Measurements from ENCODE around the gene TMEM200A. TPM values are rescaled to one million over a fixed set of nuclear protein-coding genes. Genes with fewer than 3 reads are reported as not detected.
"Not testable (repeated sequence)": the region's sequence is repeated elsewhere in the genome, so short reads cannot be mapped to it uniquely, and the experiment has no call there.

Gene TMEM200A
- total and polyA plus RNA-seq, 8 donors, result 1.5 to 12.6 (median 3.2) TPM

DNA sequence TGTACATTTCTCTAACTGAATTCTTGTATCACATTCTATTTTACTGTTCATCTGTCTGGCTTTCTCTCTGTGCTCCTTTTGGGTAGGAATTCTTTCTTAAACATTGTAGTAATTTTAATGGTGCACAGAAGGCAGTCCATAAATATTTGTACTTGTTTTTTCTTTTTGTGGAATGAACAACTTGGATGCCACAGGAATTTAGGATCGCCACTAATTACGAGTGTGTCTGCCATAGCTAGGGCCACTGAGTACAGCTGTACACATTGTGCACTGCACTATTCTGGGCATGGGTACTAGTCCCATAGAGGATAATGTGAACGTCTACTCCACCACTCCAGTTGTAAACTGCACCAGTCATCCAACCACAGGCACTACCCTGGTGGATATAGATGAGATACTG is 39.3 kb upstream of the TMEM200A start:
- H3K36me3 ChIP-seq, result no peaks in the 10 kb centered on the region
- TF ChIP-seq, protein P1, sequence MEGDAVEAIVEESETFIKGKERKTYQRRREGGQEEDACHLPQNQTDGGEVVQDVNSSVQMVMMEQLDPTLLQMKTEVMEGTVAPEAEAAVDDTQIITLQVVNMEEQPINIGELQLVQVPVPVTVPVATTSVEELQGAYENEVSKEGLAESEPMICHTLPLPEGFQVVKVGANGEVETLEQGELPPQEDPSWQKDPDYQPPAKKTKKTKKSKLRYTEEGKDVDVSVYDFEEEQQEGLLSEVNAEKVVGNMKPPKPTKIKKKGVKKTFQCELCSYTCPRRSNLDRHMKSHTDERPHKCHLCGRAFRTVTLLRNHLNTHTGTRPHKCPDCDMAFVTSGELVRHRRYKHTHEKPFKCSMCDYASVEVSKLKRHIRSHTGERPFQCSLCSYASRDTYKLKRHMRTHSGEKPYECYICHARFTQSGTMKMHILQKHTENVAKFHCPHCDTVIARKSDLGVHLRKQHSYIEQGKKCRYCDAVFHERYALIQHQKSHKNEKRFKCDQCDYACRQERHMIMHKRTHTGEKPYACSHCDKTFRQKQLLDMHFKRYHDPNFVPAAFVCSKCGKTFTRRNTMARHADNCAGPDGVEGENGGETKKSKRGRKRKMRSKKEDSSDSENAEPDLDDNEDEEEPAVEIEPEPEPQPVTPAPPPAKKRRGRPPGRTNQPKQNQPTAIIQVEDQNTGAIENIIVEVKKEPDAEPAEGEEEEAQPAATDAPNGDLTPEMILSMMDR (IDR thresholded peaks at IDR 0.05), result no peak
- no peak for DNase-seq
- ATAC-seq, result no peak
- H3K4me1 ChIP-seq, result peaks cover 0 to 5% of the 10 kb centered on the region in 2 donors
- no peaks in the 10 kb centered on the region for H3K27me3 ChIP-seq
- intact Hi-C loops (cut with DNase I), result loop anchor here in 1 of 2 donors (10.0 kb wide), 2 partner anchors 378 to 518 kb away; no protein-coding TSS in a partner anchor
- no peak overlapping the region for H3K27ac ChIP-seq
- no peaks in the 10 kb centered on the region for H3K9me3 ChIP-seq
- no peak overlapping the region for H3K4me3 ChIP-seq

DNA sequence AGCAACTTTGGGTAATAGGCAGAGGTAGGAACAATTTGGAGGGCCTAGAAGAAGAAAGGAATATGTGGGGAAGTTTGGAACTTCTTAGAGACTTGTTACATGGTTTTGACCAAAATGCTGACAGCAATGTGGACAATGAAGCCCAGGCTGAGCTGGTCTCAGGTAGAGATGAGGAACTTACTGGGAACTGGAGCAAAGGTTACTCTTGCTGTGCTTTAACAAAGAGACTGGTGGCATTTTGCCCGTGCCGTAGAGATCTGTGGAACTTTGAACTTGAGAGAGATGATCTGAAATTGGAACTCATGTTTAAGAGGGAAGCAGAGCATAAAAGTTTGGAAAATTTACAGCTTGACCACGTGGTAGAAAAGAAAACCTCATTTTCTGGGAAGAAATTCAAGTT is 28.3 kb upstream of the TMEM200A start:
- Histone ChIP-seq H3K27me3 (no peaks in the 10 kb centered on the region), H3K4me1 (no peaks in the 10 kb centered on the region), H3K4me3 (no peak overlapping the region), H3K36me3 (no peaks in the 10 kb centered on the region), H3K27ac (no peak overlapping the region), H3K9me3 (no peaks in the 10 kb centered on the region)
- ATAC-seq (no peak), DNase-seq (no peak)
- intact Hi-C loops (cut with DNase I), result no loop called here
- TF ChIP-seq, protein P1 (IDR thresholded peaks at IDR 0.05), result no peak

DNA sequence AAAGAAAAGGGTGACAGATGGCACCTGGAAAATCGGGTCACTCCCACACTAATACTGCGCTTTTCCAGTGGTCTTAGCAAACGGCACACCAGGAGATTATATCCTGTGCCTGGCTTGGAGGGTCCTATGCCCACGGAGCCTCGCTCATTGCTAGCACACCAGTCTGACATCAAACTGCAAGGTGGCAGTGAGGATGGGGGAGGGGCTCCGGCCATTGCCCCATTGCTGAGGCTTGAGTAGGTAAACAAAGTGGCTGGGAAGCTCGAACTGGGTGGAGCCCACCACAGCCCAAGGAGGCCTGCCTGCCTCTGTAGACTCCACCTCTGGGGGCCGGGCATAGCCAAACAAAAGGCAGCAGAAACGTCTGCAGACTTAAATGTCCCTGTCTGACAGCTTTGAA is 19.5 kb upstream of the TMEM200A start:
- DNase-seq; H3K4me1 ChIP-seq; H3K4me3 ChIP-seq; H3K9me3 ChIP-seq; H3K27ac ChIP-seq; H3K27me3 ChIP-seq; intact Hi-C loops (cut with DNase I); H3K36me3 ChIP-seq; ATAC-seq: not testable (repeated sequence)

DNA sequence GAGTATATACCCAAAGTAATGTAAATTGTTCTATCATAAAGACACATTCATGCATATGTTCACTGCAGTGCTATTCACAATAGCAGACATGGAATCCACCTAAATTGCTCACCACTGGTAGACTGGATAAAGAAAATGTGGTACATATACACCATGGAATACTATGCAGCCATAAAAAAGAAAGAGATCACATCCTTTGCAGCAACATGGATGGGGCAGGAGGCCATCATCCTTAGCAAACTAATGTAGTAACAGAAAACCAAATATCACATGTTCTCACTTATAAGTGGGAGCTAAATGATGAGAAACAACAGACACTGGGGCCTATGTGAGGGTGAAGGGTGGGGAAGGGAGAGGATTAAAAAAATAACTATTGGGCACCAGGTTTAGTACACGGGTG is 11.5 kb upstream of the TMEM200A start:
- peaks cover 0 to 3% of the 10 kb centered on the region in 2 donors for H3K9me3 ChIP-seq
- ATAC-seq, result no peak
- no peaks in the 10 kb centered on the region for H3K27me3 ChIP-seq
- no peak overlapping the region for H3K27ac ChIP-seq
- H3K4me3 ChIP-seq, result no peak overlapping the region
- TF ChIP-seq, protein P1 (IDR thresholded peaks at IDR 0.05), result no peak
- DNase-seq, result no peak
- no peaks in the 10 kb centered on the region for H3K4me1 ChIP-seq
- H3K36me3 ChIP-seq, result no peaks in the 10 kb centered on the region
- intact Hi-C loops (cut with DNase I), result no loop called here

DNA sequence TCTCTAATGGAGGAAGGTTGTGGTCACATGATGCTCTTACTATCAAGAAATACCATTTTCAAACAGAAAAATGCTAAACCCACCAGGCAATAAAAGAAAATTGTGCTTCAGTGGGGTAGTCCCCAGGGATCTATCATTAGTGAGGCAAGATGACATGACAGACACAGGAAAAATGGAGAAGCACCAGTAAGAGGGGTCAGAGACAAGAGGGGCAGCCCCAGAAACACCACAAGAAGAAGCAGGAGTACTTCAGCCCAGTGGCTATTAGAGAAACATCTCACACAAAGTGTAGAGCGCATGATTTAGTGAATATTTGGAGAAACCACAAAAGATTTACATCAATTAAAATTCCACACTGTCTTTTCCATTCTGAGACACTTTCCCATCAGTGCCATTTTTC is 10.2 kb upstream of the TMEM200A start:
- no peak for DNase-seq
- H3K9me3 ChIP-seq, result peaks cover 0 to 6% of the 10 kb centered on the region in 2 donors
- H3K4me1 ChIP-seq, result no peaks in the 10 kb centered on the region
- no peak for ATAC-seq
- no peaks in the 10 kb centered on the region for H3K36me3 ChIP-seq
- no peaks in the 10 kb centered on the region for H3K27me3 ChIP-seq
- H3K4me3 ChIP-seq, result no peak overlapping the region
- intact Hi-C loops (cut with DNase I), result no loop called here
- TF ChIP-seq, protein P1 (IDR thresholded peaks at IDR 0.05), result no peak
- no peak overlapping the region for H3K27ac ChIP-seq

DNA sequence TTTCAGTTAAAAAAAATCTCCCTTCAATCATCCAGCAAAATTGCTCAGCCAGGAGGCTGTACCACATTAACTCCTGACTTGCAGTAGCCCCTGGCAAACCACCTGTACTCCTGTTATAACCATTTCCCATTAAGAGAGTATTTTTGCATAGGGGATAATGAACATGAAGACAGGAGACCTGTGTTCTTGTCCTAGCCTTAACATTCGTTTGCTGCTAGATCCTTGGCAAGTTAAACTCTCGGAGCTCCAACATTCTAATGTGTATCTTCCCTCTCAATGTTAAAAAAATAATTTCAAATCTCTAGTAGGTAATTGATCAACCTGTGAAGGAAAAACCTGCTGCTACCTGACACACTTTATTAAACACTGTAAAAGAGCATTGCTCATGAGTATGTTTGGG is 8.4 kb upstream of the TMEM200A start:
- no peak overlapping the region for H3K27ac ChIP-seq
- H3K9me3 ChIP-seq, result peaks cover 0 to 2% of the 10 kb centered on the region in 2 donors
- no peak overlapping the region for H3K4me3 ChIP-seq
- ATAC-seq (no peak), DNase-seq (no peak)
- TF ChIP-seq, protein P1 (IDR thresholded peaks at IDR 0.05), result no peak
- no peaks in the 10 kb centered on the region for H3K36me3 ChIP-seq
- no peaks in the 10 kb centered on the region for H3K4me1 ChIP-seq
- H3K27me3 ChIP-seq, result no peaks in the 10 kb centered on the region
- intact Hi-C loops (cut with DNase I), result no loop called here

All from left lung (tissue), 10 donors.